GM12874 (cell line): ENCODE data around the gene CENPF.

Experiments used
- CTCF ChIP-seq: IDR thresholded peaks from 2 replicates; pipeline ENCODE4 v1.5.1; 2011; ENCODE audit warnings: low read depth, mild to moderate bottlenecking, control low read depth, low read length, moderate library complexity; ENCODE audit not compliant: insufficient read depth

The CENPF gene

GRCh38 chr1:214657299-214657698 lies 54.3 kb downstream of the CENPF start:
- TF ChIP-seq CTCF: no peak

- no peak for TF ChIP-seq CTCF
Observed at GRCh38 chr1:214658175-214658574, 55.2 kb downstream of the CENPF start.

- no peak for TF ChIP-seq CTCF
Observed at GRCh38 chr1:214658785-214659184, 55.8 kb downstream of the CENPF start.

GRCh38 chr1:214660190-214660589 lies 57.2 kb downstream of the CENPF start:
- no peak for TF ChIP-seq CTCF

- TF ChIP-seq CTCF: no peak
Observed at GRCh38 chr1:214660900-214661299, 57.9 kb downstream of the CENPF start.

GRCh38 chr1:214662223-214662785 lies 59.3 kb downstream of the CENPF start:
- no peak for TF ChIP-seq CTCF

GRCh38 chr1:214664651-214665433 lies 61.8 kb downstream of the CENPF start:
- TF ChIP-seq CTCF: no peak
